Measurements from ENCODE around the gene DLX2. TPM values are rescaled to one million over a fixed set of nuclear protein-coding genes. Genes with fewer than 3 reads are reported as not detected.

The DLX2 gene
- total RNA-seq: 9.4 TPM

GRCh38 chr2:172102391-172103359, at the start of gene DLX2:
Gene DLX2, minus strand, starts transcription at chr2:172102900. Its CDS starts 362 bp downstream, at chr2:172102538.

GRCh38 chr2:172085460-172086159, 17.1 kb downstream of the DLX2 start, which contains the start of gene DLX1:
Gene DLX1, plus strand, starts transcription at chr2:172085507. Its CDS starts 171 bp downstream, at chr2:172085678.

Other genes with a start within 250 kb of the DLX2 start
- gene SLC25A12, start 208.7 kb downstream of the DLX2 start, total RNA-seq: 91.1 TPM
- gene HAT1, start 180.4 kb downstream of the DLX2 start, total RNA-seq: 44.8 TPM
- gene METAP1D, start 102.9 kb downstream of the DLX2 start, total RNA-seq: 16.0 TPM
- gene DLX1, start 17.4 kb downstream of the DLX2 start, total RNA-seq: 31.6 TPM

Measured in parietal lobe (tissue), 1 donor.